ENCODE measurements around the gene BEST4. TPM values are rescaled to one million over a fixed set of nuclear protein-coding genes. Genes with fewer than 3 reads are reported as not detected.
"Not testable (repeated sequence)": the region's sequence is repeated elsewhere in the genome, so short reads cannot be mapped to it uniquely, and the experiment has no call there.

Gene BEST4
- total RNA-seq, 8 experiments from 2014 or later: 0.13 to 0.95 (median 0.27) TPM; not detected in 1

DNA sequence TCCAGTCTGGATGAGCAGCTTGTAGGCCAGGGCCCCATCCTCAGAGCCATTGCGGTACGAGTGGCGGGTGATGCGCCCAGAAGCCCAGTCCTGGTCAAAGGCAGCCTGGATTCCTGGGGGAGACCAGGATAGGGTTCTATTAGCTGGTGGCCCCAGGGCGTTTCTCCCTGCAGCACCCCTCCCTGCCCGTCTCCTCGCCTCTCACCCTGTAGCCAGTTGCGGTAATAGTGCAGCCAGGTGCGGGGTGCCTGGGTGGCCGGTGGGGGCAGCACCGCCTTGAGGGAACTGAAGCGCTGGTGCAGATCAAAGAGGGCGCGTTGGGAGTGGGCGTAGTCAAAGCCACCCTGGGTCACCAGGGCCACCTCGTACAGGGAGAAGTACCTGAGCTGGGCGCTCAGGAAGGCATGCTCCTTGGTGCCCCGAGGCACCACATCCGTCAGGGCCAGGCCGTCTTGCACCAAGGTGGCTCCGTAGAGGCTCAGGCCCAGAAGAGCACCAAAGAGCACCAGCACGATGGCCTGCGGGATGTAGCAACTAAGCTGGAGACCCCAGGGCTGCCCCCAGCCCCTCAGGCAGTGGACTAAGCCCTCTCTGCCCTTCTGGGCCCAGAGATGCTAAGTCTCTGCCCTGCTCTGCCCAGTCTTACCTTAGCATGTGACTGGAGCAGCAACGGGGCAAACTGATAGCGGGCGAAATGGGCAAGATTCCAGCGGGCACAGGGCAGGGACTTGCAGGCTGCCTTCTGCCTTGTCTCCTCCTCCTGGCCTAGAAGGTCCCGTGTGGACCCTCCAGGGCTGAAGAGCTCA, 39.4 kb upstream of the BEST4 start:
- peaks cover 0 to 3% of the 10 kb centered on the region in 2 donors for H3K4me1 ChIP-seq (replicated peaks in 1 of 2)
- no peak overlapping the region for H3K4me3 ChIP-seq
- WGBS, 10 experiments: 80 to 100% (median 93%) methylated on average over 1 to 14 of the region's 28 CpGs; no CpG with 5 or more reads in 2 of the 10 experiments
- H3K27ac ChIP-seq: no peak overlapping the region
- ATAC-seq (replicated peaks in 6 of 8): peak in 3 of 8 experiments; percentile 1 to 7 (median 5)
- in situ Hi-C loops (cut with MboI; ENCODE audit: low pct_unique_long_range_greater_than_20kb in 2 of 9, low sequenced_read_pairs in 9 of 9, unreplicated experiment in 9 of 9): loop anchor here in 3 of 9 experiments (25.0 kb wide), 3 partner anchors 160 to 485 kb away; partner anchors contain the start of genes EIF2B3 (in 1 of the 3), HECTD3 (in 1 of the 3) and UROD (in 1 of the 3)

DNA sequence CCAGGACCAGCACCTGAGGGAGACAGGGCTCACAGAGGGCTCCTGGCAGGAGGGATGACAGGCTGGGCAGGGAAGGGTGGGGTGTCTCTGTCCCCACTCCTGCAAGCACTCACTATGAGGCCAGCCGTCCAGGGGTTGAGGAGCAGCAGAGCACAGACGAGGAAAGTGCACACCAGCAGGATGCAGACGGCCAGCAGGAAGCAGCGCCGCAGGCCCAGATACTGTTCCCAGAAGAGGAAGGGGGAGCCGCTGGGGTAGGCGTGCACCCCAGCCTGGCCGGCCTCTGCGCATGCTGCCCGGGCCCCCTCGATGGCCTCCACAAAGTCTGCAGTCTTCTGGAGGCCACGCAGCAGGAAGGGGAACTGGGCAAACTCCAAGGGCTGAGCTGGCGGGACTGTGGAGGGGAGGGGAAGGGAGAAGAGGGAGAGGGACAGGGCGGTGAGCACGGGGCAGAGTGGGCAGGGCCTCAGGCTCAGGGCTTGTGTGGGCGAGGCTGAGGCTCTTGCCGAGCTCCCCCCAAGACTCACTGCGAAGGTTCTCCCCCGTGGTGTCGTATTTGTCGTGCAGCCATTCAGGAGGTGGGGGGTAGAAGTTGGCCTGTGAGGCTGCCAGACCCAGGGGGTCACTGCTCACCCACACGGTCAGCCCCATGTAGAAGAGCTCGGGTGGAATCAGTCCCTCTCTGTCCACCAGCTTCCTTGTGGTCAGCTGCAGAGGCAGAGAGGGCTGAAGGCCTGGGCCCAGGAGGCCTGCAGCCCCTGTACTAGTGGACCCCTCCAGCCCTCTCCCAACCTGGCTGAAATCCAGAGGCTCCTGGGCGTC, 38.6 kb upstream of the BEST4 start:
- WGBS, 10 experiments: 39 to 100% (median 85%) methylated on average over 1 to 11 of the region's 24 CpGs; no CpG with 5 or more reads in 4 of the 10 experiments
- Histone ChIP-seq H3K4me1 (replicated peaks in 1 of 2) (peaks cover 0 to 3% of the 10 kb centered on the region in 2 donors), H3K4me3 (no peak overlapping the region), H3K27ac (no peak overlapping the region)
- ATAC-seq (replicated peaks in 6 of 8): peak in 5 of 8 experiments; percentile 11 to 55 (median 21)
- in situ Hi-C loops (cut with MboI; ENCODE audit: low pct_unique_long_range_greater_than_20kb in 2 of 9, low sequenced_read_pairs in 9 of 9, unreplicated experiment in 9 of 9): loop anchor here in 3 of 9 experiments (25.0 kb wide), 3 partner anchors 161 to 486 kb away; partner anchors contain the start of genes EIF2B3 (in 1 of the 3), HECTD3 (in 1 of the 3) and UROD (in 1 of the 3)

DNA sequence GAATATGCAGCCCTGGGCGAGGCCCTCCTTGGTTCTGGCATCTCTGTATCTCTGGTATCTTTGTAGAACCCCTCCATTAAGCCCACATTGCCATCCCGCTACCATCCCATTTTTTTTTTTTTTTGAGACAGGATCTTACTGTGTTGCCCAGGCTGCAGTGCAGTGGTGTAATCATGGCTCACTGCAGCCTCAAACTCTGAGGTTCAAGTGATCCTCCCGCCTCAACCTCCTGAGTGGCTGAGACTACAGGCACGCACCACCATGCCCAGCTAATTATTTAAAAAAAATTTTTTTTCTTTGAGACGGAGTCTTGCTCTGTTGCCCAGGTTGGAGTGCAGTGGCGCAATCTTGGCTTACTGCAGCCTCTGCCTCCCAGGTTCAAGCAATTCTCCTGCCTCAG, 36.4 kb upstream of the BEST4 start:
- H3K4me3 ChIP-seq; H3K27ac ChIP-seq; ATAC-seq (replicated peaks in 6 of 8); H3K4me1 ChIP-seq (replicated peaks in 1 of 2); in situ Hi-C loops (cut with MboI; ENCODE audit: low pct_unique_long_range_greater_than_20kb in 2 of 9, low sequenced_read_pairs in 9 of 9, unreplicated experiment in 9 of 9): not testable (repeated sequence)
- WGBS, 10 experiments: 73 to 100% (median 94%) methylated on average over 1 to 6 of the region's 6 CpGs; no CpG with 5 or more reads in 2 of the 10 experiments

DNA sequence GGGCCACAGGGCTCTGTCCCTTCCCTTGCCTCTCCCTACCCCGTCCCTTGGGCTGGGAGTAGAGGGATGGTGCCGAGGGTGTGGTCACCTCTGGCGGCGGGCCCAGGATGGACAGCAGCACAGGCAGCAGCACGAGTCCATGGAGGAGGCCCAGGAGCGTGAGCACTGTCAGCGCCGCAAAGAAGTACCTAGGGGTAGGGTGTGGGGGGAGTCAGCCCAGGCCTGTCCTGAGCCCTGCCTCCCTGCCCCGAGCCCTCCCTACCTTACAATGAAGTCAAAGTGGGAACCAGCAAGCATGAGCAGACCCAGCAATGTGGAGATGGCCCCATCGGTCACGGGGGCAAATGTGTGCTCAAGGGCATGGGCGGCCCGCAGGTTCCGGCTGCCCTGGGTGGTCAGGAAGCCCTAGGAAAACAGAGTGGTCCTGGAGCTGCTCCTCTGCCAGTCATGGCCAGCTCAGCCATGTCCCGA, 35.0 kb upstream of the BEST4 start:
- H3K4me1 ChIP-seq (replicated peaks in 1 of 2): peaks cover 4 to 14% of the 10 kb centered on the region in 2 donors
- in situ Hi-C loops (cut with MboI; ENCODE audit: low pct_unique_long_range_greater_than_20kb in 2 of 9, low sequenced_read_pairs in 9 of 9, unreplicated experiment in 9 of 9): no loop called here
- WGBS, 10 experiments: 80 to 100% (median 95%) methylated on average over 1 to 5 of the region's 15 CpGs; no CpG with 5 or more reads in 5 of the 10 experiments
- peak in 2 of 8 experiments; percentile 0 to 4 for ATAC-seq (replicated peaks in 6 of 8)
- no peak overlapping the region for H3K4me3 ChIP-seq
- no peak overlapping the region for H3K27ac ChIP-seq

DNA sequence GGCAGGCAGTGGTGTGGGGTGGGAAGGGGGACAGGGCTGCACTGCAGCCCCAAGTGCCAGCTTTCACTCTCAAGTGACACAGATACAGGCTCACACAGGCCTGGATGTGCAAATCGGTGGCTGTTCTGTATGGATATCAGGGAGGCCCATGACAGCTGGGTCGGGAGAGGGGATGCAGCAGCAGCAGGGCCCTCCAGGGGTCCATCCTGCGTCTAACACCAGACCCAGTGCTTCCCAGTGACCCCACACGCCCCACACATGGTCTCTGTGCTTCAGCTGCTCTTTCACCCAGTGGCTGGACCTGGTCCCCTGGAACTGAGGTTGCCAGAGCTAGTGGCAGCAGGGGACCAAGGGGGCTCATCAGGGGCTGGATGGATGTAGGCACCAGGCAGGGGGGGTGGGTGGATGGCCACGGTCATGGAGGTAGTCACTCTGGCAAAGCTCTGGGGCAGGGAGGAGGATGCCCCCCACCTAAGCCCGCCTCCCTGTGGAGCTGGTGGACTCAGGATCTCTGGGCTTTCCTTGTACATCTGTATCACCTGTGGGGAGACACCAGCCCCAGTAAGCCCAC, 34.2 kb upstream of the BEST4 start:
- no peak for ATAC-seq (replicated peaks in 6 of 8)

DNA sequence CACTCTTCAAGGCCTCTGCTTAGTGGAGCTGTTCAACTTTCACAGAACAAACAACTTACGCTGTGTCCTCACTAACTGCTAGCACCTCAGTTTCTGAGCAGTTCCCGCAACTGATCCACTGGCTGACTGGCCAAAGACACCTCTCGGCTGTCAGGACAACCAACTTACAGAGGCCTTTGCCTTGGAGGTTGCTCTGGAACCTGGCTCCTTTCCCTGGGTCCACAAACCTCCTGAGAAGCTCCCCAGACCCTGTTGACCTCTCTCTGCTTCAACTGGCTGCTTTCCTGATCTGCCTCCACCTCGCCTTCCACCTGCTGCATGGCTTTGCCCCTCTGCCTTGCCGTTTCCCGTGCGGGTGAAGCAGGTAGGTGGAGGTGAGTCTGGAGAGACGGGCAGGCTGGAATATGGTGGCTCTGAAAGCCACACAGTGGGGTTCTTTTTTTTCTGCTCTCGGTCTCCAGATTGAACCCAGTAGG, 33.3 kb upstream of the BEST4 start:
- 93 to 100% (median 97%) methylated on average over 2 to 9 of the region's 9 CpGs; no CpG with 5 or more reads in 4 of the 10 experiments for WGBS, 10 experiments
- Histone ChIP-seq H3K4me3 (no peak overlapping the region), H3K27ac (no peak overlapping the region), H3K4me1 (replicated peaks in 1 of 2) (peaks cover 4 to 14% of the 10 kb centered on the region in 2 donors)
- ATAC-seq (replicated peaks in 6 of 8): no peak
- in situ Hi-C loops (cut with MboI; ENCODE audit: low pct_unique_long_range_greater_than_20kb in 2 of 9, low sequenced_read_pairs in 9 of 9, unreplicated experiment in 9 of 9): no loop called here

More for the DNA sequence above, 34.2 kb upstream of the BEST4 start:
- H3K4me1 ChIP-seq (replicated peaks in 1 of 2): peaks cover 4 to 14% of the 10 kb centered on the region in 2 donors
- H3K4me3 ChIP-seq: no peak overlapping the region
- no peak overlapping the region for H3K27ac ChIP-seq
- whole genome bisulfite sequencing, 10 experiments: 57 to 83% (median 72%) methylated on average over 2 to 3 of the region's 6 CpGs; no CpG with 5 or more reads in 6 of the 10 experiments
- in situ Hi-C loops (cut with MboI; ENCODE audit: low pct_unique_long_range_greater_than_20kb in 2 of 9, low sequenced_read_pairs in 9 of 9, unreplicated experiment in 9 of 9): no loop called here

DNA sequence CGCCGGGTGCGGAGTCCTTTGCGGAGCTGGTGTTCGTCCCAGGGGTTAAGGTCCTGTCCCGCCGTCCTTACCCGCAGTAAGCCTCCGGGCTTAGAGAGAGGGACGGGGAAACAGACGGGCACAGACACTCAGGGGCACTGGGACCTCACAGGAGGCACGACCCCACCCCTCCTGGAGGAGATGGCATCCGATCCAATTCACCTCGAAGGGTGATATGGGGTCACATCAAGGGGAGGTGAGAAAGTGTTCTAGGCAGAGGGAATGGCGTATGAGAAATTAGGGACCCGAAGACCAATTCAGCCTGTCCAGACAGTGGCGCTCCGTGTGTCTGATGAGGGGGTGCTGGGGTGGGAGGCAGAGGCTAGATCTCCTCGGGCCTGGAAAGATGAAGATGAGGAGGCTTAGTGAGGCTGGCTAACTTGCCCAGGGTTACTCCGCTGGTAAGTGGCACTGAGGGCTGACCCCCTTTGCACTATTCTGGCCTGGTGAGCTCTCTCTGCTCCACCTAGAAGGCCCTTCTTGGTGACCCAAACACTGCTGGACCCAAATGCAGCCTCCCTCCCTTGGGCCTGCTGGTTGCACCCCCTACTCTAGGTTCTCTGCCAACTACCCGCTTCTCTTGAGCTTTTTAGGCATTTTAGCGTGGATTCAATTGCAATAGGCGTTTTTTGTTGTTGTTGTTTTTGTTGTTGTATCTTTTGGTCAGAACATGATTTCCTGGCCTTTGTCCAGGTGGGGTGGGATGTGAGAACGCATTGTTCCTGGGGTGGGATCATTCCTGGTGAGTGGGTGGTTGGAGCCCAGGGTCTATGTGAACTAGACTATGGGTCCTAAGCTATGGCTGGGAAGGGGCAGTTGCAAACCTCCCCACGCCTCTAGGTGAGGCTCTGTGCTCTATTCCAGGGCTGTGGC, 32.6 kb upstream of the BEST4 start:
- 0 to 100% (median 68%) methylated on average over 1 to 23 of the region's 25 CpGs for WGBS, 10 experiments
- in situ Hi-C loops (cut with MboI; ENCODE audit: low pct_unique_long_range_greater_than_20kb in 2 of 9, low sequenced_read_pairs in 9 of 9, unreplicated experiment in 9 of 9): no loop called here
- H3K4me1 ChIP-seq (replicated peaks in 1 of 2): peaks cover 4 to 14% of the 10 kb centered on the region in 2 donors
- ATAC-seq (replicated peaks in 6 of 8): no peak
- H3K27ac ChIP-seq: peak overlapping the region; percentile 94 to 96
- H3K4me3 ChIP-seq: peak overlapping the region in 4 of 5 donors; percentile 8 to 25 (median 21)

DNA sequence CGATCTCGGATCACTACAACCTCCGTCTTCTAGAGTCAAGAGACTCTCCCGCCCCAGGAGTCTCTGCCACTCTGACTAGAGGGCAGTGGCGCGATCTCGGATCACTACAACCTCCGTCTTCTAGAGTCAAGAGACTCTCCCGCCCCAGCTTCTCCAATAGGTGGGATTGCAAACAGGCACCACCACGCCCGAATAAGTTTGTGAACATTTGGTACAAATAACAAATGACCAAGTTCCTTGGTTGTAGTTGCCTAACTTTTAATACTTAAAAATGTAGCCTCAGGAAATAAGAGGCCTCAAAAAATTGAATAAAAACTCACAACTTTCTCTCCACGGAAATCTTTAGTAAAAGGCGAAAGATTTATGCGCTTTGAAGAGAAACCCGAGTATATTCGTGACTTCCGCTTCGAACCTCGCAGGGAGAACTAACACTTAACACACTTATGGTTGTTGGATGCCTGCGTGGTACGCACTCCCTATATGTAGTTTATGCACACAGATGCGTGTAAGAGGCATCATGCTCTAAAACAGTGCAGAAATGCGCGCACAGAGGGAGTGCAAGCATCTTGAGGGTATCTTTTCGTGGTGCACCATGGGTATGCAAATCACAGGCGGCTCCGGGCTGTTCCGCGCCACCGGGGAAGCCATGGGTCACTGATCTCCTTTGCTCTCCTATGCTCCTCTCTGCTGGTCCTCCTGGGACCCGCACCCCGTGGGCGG, 31.8 kb upstream of the BEST4 start:
- peak overlapping the region; percentile 94 to 96 for H3K27ac ChIP-seq
- WGBS, 10 experiments: 0 to 14% (median 2%) methylated on average over 1 to 30 of the region's 33 CpGs; no CpG with 5 or more reads in 1 of the 10 experiments
- in situ Hi-C loops (cut with MboI; ENCODE audit: low pct_unique_long_range_greater_than_20kb in 2 of 9, low sequenced_read_pairs in 9 of 9, unreplicated experiment in 9 of 9): no loop called here
- peaks cover 4 to 14% of the 10 kb centered on the region in 2 donors for H3K4me1 ChIP-seq (replicated peaks in 1 of 2)
- H3K4me3 ChIP-seq: peak overlapping the region in 4 of 5 donors; percentile 8 to 25 (median 21)
- ATAC-seq (replicated peaks in 6 of 8): peak; percentile 52 to 90 (median 84)

DNA sequence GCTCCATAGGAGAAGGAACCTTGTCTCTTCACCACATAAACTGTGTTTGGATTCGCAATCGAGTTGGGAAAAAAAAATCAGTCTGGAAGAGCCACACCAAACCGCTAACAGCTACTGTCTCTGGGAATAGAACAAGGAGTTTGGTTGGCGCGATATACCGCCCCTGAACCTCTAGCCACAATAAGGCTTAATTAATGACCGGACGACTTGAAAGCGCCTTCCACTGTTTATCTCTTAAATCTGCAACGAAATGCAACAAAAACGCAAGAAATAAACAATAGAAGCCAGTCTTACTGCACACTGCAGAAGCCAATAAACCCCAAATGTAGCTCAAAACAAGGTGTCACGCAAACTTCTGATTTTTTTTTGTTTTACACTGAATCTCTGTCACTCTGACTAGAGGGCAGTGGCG, 31.2 kb upstream of the BEST4 start:
- peak overlapping the region in 1 of 2 donors; percentile 96 for H3K27ac ChIP-seq
- in situ Hi-C loops (cut with MboI; ENCODE audit: low pct_unique_long_range_greater_than_20kb in 2 of 9, low sequenced_read_pairs in 9 of 9, unreplicated experiment in 9 of 9): no loop called here
- peaks cover 8 to 17% of the 10 kb centered on the region in 2 donors for H3K4me1 ChIP-seq (replicated peaks in 1 of 2)
- ATAC-seq (replicated peaks in 6 of 8): peak in 4 of 8 experiments; percentile 3 to 36 (median 32)
- WGBS, 10 experiments: 3 to 20% (median 11%) methylated on average over 1 to 13 of the region's 13 CpGs
- peak overlapping the region in 3 of 5 donors; percentile 9 to 25 (median 22) for H3K4me3 ChIP-seq

DNA sequence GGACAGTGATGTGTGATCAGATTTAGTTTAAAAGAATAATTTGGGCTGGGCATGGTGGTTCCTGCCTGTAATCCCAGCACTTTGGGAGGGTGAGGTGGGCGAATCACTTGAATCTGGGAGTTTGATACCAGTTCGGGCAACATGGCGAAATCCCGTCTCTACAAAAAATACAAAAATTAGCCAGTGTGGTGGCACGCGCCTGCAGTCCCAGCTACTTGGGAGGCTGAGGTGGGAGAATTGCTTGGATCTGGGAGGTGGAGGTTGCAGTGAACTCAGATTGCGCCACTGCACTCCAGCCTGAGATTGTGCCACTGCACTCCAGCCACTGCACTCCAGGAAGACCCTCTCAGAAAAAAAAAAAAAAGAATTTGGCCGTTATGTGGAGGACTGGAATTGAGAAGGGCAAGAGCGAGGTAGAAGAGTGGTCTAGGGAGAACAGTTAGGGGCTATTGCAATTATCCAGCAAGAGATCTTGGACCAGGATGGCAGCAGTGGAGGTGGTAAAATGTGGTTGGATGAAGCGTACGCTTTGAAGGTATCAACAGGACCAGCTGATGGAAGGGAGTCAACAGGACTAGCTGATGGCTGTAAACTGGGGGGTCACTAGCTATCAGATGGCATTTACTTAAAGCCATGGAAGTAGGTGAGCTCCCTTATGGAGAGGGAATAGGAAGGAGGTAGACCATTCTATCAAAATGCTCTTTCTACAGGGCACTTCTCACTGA, 30.0 kb upstream of the BEST4 start:
- peaks cover 15 to 26% of the 10 kb centered on the region in 2 donors for H3K4me1 ChIP-seq (replicated peaks in 1 of 2)
- no peak for ATAC-seq (replicated peaks in 6 of 8)
- WGBS, 10 experiments: 86 to 100% (median 98%) methylated on average over 1 to 9 of the region's 11 CpGs; no CpG with 5 or more reads in 1 of the 10 experiments
- no peak overlapping the region for H3K27ac ChIP-seq
- in situ Hi-C loops (cut with MboI; ENCODE audit: low pct_unique_long_range_greater_than_20kb in 2 of 9, low sequenced_read_pairs in 9 of 9, unreplicated experiment in 9 of 9): no loop called here
- no peak overlapping the region for H3K4me3 ChIP-seq
